Measurements from ENCODE around the gene YBX2. TPM values are rescaled to one million over a fixed set of nuclear protein-coding genes. Genes with fewer than 3 reads are reported as not detected.

The YBX2 gene
- total RNA-seq, 1 experiment from 2014 or later = 0.24 TPM

DNA sequence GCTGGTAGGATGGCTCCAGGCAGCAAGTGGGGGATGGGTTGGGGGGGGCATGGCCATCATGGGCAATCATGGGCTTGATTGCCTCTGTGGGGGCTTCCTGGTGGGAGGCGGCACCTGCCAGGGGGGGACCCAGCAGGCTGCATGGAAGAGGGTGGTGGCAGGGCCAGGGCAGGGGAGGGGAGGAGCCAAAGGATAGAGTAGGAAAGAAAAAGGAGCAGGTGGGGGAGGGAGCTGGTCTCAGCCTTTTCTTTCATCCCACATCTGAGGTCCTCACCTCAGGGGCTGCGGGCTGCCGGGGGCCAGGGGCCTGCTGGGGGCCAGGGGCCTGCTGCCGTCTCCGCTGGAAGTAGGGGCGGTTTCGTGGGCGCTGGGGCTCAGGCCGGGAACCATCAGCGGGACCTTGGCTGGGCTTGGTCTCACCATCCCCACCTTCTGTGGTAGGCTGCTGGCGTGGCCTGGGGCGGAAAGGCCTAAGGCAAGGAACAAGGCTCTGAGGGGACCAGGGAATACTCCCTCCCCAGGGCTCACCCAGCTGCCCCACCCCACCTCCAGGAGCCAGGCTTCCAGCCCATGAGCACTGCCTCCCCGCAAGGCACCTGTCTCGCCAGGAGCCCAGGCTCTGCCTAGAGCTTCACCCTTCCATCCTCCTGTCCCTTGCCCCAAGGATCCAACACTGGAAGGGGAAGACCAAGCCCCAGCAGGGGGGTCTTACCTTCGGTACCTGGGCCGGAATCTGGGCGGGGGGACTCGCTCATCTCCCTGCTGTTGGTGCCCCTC lies 5.0 kb downstream of the YBX2 start:
- intact Hi-C loops (cut with micrococcal nuclease; ENCODE audit: unreplicated experiment) = no loop called here
- DNase-seq = no peak
- no TSS peak for BruUV-seq (replicated peaks)
- no peak overlapping the region for H3K27ac Mint-ChIP-seq (ENCODE audit: unreplicated experiment)
- H3K4me3 Mint-ChIP-seq (ENCODE audit: low read depth, unreplicated experiment) = no peak overlapping the region
- H3K36me3 Mint-ChIP-seq (ENCODE audit: insufficient read depth, unreplicated experiment) = peaks cover 3% of the 10 kb centered on the region
- no peaks in the 10 kb centered on the region for H3K9me3 Mint-ChIP-seq (ENCODE audit: low read depth, unreplicated experiment)
- no peaks in the 10 kb centered on the region for H3K4me1 Mint-ChIP-seq (ENCODE audit: low read depth, unreplicated experiment)
- CTCF ChIA-PET = interaction anchor here (0.5 to 0.7 kb wide), 2 partner anchors 22 to 281 kb away, joined by 3 to 10 read pairs; no protein-coding TSS in a partner anchor
- TF ChIP-seq, protein P1, sequence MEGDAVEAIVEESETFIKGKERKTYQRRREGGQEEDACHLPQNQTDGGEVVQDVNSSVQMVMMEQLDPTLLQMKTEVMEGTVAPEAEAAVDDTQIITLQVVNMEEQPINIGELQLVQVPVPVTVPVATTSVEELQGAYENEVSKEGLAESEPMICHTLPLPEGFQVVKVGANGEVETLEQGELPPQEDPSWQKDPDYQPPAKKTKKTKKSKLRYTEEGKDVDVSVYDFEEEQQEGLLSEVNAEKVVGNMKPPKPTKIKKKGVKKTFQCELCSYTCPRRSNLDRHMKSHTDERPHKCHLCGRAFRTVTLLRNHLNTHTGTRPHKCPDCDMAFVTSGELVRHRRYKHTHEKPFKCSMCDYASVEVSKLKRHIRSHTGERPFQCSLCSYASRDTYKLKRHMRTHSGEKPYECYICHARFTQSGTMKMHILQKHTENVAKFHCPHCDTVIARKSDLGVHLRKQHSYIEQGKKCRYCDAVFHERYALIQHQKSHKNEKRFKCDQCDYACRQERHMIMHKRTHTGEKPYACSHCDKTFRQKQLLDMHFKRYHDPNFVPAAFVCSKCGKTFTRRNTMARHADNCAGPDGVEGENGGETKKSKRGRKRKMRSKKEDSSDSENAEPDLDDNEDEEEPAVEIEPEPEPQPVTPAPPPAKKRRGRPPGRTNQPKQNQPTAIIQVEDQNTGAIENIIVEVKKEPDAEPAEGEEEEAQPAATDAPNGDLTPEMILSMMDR (IDR thresholded peaks at IDR 0.05; ENCODE audit: unreplicated experiment) = no peak
- H3K27me3 Mint-ChIP-seq (ENCODE audit: unreplicated experiment) = peaks cover 31% of the 10 kb centered on the region

DNA sequence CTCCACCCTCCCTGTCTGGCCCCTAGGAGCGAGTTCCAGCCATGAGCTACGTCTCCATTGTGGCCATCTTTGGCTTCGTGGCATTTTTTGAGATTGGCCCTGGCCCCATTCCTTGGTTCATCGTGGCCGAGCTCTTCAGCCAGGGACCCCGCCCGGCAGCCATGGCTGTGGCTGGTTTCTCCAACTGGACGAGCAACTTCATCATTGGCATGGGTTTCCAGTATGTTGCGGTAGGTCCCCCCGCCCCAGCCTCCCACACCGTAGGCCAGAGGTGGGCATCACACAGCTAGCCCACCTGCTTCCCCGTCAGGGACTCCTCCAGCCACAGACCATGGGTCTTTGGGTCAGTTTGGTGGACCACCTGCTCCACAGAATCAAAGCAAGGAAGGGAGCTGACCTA lies 8.8 kb downstream of the YBX2 start:
- Mint-ChIP-seq H3K27me3 (ENCODE audit: unreplicated experiment) (peaks cover 45% of the 10 kb centered on the region), H3K9me3 (ENCODE audit: low read depth, unreplicated experiment) (no peaks in the 10 kb centered on the region), H3K36me3 (ENCODE audit: insufficient read depth, unreplicated experiment) (peaks cover 15% of the 10 kb centered on the region), H3K27ac (ENCODE audit: unreplicated experiment) (no peak overlapping the region), H3K4me1 (ENCODE audit: low read depth, unreplicated experiment) (peaks cover 5% of the 10 kb centered on the region), H3K4me3 (ENCODE audit: low read depth, unreplicated experiment) (no peak overlapping the region)
- no TSS peak for BruUV-seq (replicated peaks)
- no peak for DNase-seq
- TF ChIP-seq, protein P1 (IDR thresholded peaks at IDR 0.05; ENCODE audit: unreplicated experiment) = no peak
- CTCF ChIA-PET = no interaction called here
- intact Hi-C loops (cut with micrococcal nuclease; ENCODE audit: unreplicated experiment) = no loop called here

DNA sequence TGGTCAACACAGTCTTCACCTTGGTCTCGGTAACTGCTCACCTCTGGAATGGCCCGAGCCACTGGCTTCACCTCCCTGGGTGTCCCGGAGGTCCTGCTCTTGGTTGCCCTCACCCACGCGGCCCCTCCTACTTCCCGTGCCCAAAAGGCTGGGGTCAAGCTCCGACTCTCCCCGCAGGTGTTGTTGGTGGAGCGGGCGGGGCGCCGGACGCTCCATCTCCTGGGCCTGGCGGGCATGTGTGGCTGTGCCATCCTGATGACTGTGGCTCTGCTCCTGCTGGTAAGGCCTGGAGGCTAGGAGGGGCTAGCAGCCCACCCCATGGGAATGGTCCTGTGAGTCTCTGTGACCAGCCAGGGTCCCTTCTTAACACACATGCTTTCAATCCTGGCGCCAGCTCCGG lies 9.5 kb downstream of the YBX2 start:
- Mint-ChIP-seq H3K4me1 (ENCODE audit: low read depth, unreplicated experiment) (peaks cover 12% of the 10 kb centered on the region), H3K27ac (ENCODE audit: unreplicated experiment) (no peak overlapping the region), H3K4me3 (ENCODE audit: low read depth, unreplicated experiment) (no peak overlapping the region), H3K27me3 (ENCODE audit: unreplicated experiment) (peaks cover 45% of the 10 kb centered on the region), H3K36me3 (ENCODE audit: insufficient read depth, unreplicated experiment) (peaks cover 14% of the 10 kb centered on the region), H3K9me3 (ENCODE audit: low read depth, unreplicated experiment) (no peaks in the 10 kb centered on the region)
- intact Hi-C loops (cut with micrococcal nuclease; ENCODE audit: unreplicated experiment) = no loop called here
- CTCF ChIA-PET = no interaction called here
- DNase-seq = no peak
- no TSS peak for BruUV-seq (replicated peaks)
- TF ChIP-seq, protein P1 (IDR thresholded peaks at IDR 0.05; ENCODE audit: unreplicated experiment) = no peak

- DNase-seq = no peak
- peaks cover 42% of the 10 kb centered on the region for H3K27me3 Mint-ChIP-seq (ENCODE audit: unreplicated experiment)
- H3K4me1 Mint-ChIP-seq (ENCODE audit: low read depth, unreplicated experiment) = peaks cover 16% of the 10 kb centered on the region
- intact Hi-C loops (cut with micrococcal nuclease; ENCODE audit: unreplicated experiment) = no loop called here
- H3K9me3 Mint-ChIP-seq (ENCODE audit: low read depth, unreplicated experiment) = no peaks in the 10 kb centered on the region
- peaks cover 14% of the 10 kb centered on the region for H3K36me3 Mint-ChIP-seq (ENCODE audit: insufficient read depth, unreplicated experiment)
- no peak overlapping the region for H3K27ac Mint-ChIP-seq (ENCODE audit: unreplicated experiment)
- CTCF ChIA-PET = no interaction called here
- TF ChIP-seq, protein P1 (IDR thresholded peaks at IDR 0.05; ENCODE audit: unreplicated experiment) = no peak
- no peak overlapping the region for H3K4me3 Mint-ChIP-seq (ENCODE audit: low read depth, unreplicated experiment)
- BruUV-seq (replicated peaks) = no TSS peak
These were observed 10.8 kb downstream of the YBX2 start for GRCh38 chr17:7283471-7284216.

Measured in Calu3 (cell line).